HCT116 (cell line): ENCODE data around the gene ZSWIM6. TPM values are rescaled to one million over a fixed set of nuclear protein-coding genes. Genes with fewer than 3 reads are reported as not detected.

Experiments
- ATAC-seq: fragments of 200-7000 bp; cut with Tn5 transposase; 2 replicates; pipeline ENCODE4 v1.9.1; 2020; ENCODE audit warnings: mild to moderate bottlenecking, moderate library complexity
- BruUV-seq: library from RNA; stranded (reverse); fragments of 400-500 nt; replicated peaks from 2 replicates; lab custom pipeline; 2021; lab: Mats Ljungman, UMichigan
- CTCF ChIA-PET: fragments of 300-600 bp; sonication (Branson Sonifier 250); formaldehyde crosslinking; loops from one replicate; lab custom pipeline; 2021; ENCODE audit warnings: antibody characterized with exemption; lab: Charles Lee
- POLR2A ChIA-PET: fragments of 300-600, 350-600 bp; sonication (Branson Sonifier 250); formaldehyde crosslinking; loops from one replicate; lab custom pipeline; 2021; ENCODE audit warnings: antibody characterized with exemption; lab: Charles Lee
- RAD21 ChIA-PET, 2 experiments: fragments of 300-600 bp; sonication (Branson Sonifier 250); formaldehyde crosslinking; loops; one replicate each; lab custom pipeline; 2023; ENCODE audit warnings: low total read pairs in 2 of 2; ENCODE audit not compliant: uncharacterized antibody in 2 of 2, unreplicated experiment in 2 of 2, low non-redundant PET in 1 of 2; lab: Charles Lee
- DNase-seq: peaks from one replicate; pipeline ENCODE4 v3.0.0-alpha.2; 2010; ENCODE audit warnings: low read depth, low spot score
- H2AFZ ChIP-seq: fragments of 200-600 bp; shearing (Covaris generic), sonication (generic); 2 replicates; pipeline ENCODE4 v1.6.1; 2017; ENCODE audit warnings: low read depth, mixed run types, mixed read lengths, antibody characterized with exemption, low read length; ENCODE audit not compliant: poor library complexity, severe bottlenecking
- H3K27ac ChIP-seq: 2 replicates; pipeline ENCODE4 v1.5.1; 2012; ENCODE audit warnings: low read depth, low read length
- H3K27me3 ChIP-seq: fragments of 200-600 bp; sonication (generic); 2 replicates; pipeline ENCODE4 v1.6.1; 2016; ENCODE audit warnings: mixed run types, low read length, mixed read lengths; ENCODE audit not compliant: insufficient read depth
- H3K36me3 ChIP-seq, 2 experiments: fragments of 200-500 bp in 1 of 2; fragments of 200-600 bp in 1 of 2; sonication (Bioruptor generic) in 1 of 2; sonication (generic) in 1 of 2; 2 replicates each; pipeline versions ENCODE4 v1.5.1 to v1.6.1; 2014 to 2016; ENCODE audit warnings: low read length in 2 of 2, inconsistent platforms in 1 of 2, mixed read lengths in 1 of 2, mixed run types in 1 of 2; ENCODE audit not compliant: insufficient read depth in 2 of 2, control insufficient read depth in 1 of 2
- H3K4me1 ChIP-seq, 2 experiments: fragments of 200-600 bp in 1 of 2; sonication (generic) in 1 of 2; 2 replicates each; pipeline versions ENCODE4 v1.5.1 to v1.6.1; 2012 to 2017; ENCODE audit warnings: low read length in 2 of 2, inconsistent platforms in 1 of 2, mild to moderate bottlenecking in 1 of 2, mixed read lengths in 1 of 2, mixed run types in 1 of 2, moderate library complexity in 1 of 2; ENCODE audit not compliant: insufficient read depth in 2 of 2, control insufficient read depth in 1 of 2
- H3K4me2 ChIP-seq: fragments of 200-600 bp; sonication (generic); 2 replicates; pipeline ENCODE4 v1.6.1; 2017; ENCODE audit warnings: mixed run types, low read length, mixed read lengths
- H3K4me3 ChIP-seq, 2 experiments: fragments of 200-600 bp in 1 of 2; sonication (generic) in 1 of 2; replicated peaks in 1 of 2; 2 replicates each; pipeline ENCODE4 v1.5.1; 2011 to 2016; ENCODE audit warnings: low read length in 2 of 2, control low read depth in 1 of 2, low read depth in 1 of 2, mild to moderate bottlenecking in 1 of 2, mixed read lengths in 1 of 2, mixed run types in 1 of 2
- H3K79me2 ChIP-seq: fragments of 200-600 bp; sonication (generic); 2 replicates; pipeline ENCODE4 v1.6.1; 2017; ENCODE audit warnings: mild to moderate bottlenecking, mixed run types, low read length, moderate library complexity, mixed read lengths; ENCODE audit not compliant: insufficient read depth
- H3K9ac ChIP-seq: fragments of 200-600 bp; sonication (generic); 2 replicates; pipeline ENCODE4 v1.6.1; 2016; ENCODE audit warnings: low read length, mixed read lengths
- H3K9me2 ChIP-seq: fragments of 200-600 bp; sonication (generic), shearing (Covaris generic); 2 replicates; pipeline ENCODE4 v1.6.1; 2017; ENCODE audit warnings: mixed run types, mild to moderate bottlenecking, moderate library complexity; ENCODE audit not compliant: insufficient read depth
- H3K9me3 ChIP-seq, 2 experiments: fragments of 200-500 bp in 1 of 2; fragments of 200-600 bp in 1 of 2; sonication (Bioruptor generic) in 1 of 2; sonication (generic) in 1 of 2; 2 replicates each; pipeline ENCODE4 v1.6.1; 2014 to 2017; ENCODE audit warnings: low read length in 2 of 2, mixed read lengths in 2 of 2, inconsistent platforms in 1 of 2, low read depth in 1 of 2, mild to moderate bottlenecking in 1 of 2, mixed run types in 1 of 2, moderate library complexity in 1 of 2; ENCODE audit not compliant: control insufficient read depth in 1 of 2, insufficient read depth in 1 of 2
- H4K20me1 ChIP-seq: fragments of 200-600 bp; sonication (generic), shearing (Covaris generic); 2 replicates; pipeline ENCODE4 v1.6.1; 2017; ENCODE audit warnings: mixed run types, mild to moderate bottlenecking, moderate library complexity; ENCODE audit not compliant: insufficient read depth
- ATF3 ChIP-seq: IDR thresholded peaks from 2 replicates; pipeline ENCODE4 v1.6.1; 2012
- CBX3 ChIP-seq: IDR thresholded peaks from 2 replicates; pipeline ENCODE4 v1.6.1; 2012; ENCODE audit warnings: low read depth
- CEBPB ChIP-seq: IDR thresholded peaks from 2 replicates; pipeline ENCODE4 v1.6.1; 2012; ENCODE audit warnings: low read depth
- EGR1 ChIP-seq: IDR thresholded peaks from 2 replicates; pipeline ENCODE4 v1.6.1; 2012; ENCODE audit warnings: low read depth
- EZH2 ChIP-seq: fragments of 200-600 bp; sonication (generic); IDR thresholded peaks from 2 replicates; pipeline ENCODE4 v1.6.1; 2017; ENCODE audit warnings: antibody characterized with exemption, mixed run types
- MAX ChIP-seq: IDR thresholded peaks from 2 replicates; pipeline ENCODE4 v1.6.1; 2012
- RAD21 ChIP-seq: IDR thresholded peaks from 2 replicates; pipeline ENCODE4 v1.6.1; 2012; ENCODE audit warnings: low read depth, mild to moderate bottlenecking
- REST ChIP-seq: IDR thresholded peaks from 2 replicates; pipeline ENCODE4 v1.6.1; 2012; ENCODE audit warnings: low read depth
- SIN3A ChIP-seq: IDR thresholded peaks from 2 replicates; pipeline ENCODE4 v1.6.1; 2012; ENCODE audit warnings: low read depth
- YY1 ChIP-seq: IDR thresholded peaks from 2 replicates; pipeline ENCODE4 v1.6.1; 2011; ENCODE audit warnings: low read length, low read depth, moderate library complexity, mild to moderate bottlenecking; ENCODE audit not compliant: insufficient replicate concordance; ENCODE audit errors: extremely low read depth
- ZBTB33 ChIP-seq: IDR thresholded peaks from 2 replicates; pipeline ENCODE4 v1.6.1; 2011; ENCODE audit warnings: mild to moderate bottlenecking, low read length, moderate library complexity; ENCODE audit not compliant: insufficient replicate concordance; ENCODE audit errors: extremely low read depth
- ZNF274 ChIP-seq: fragments of 200-500 bp; sonication (Bioruptor generic); IDR thresholded peaks from 2 replicates; pipeline ENCODE4 v1.6.1; 2014; ENCODE audit warnings: mild to moderate bottlenecking, low read depth, low read length, inconsistent platforms
- intact Hi-C: fragments of 100-400 bp; cut with micrococcal nuclease; formaldehyde crosslinking; loops from 2 replicates; pipeline ENCODE4 v1.10.0; 2022
- total RNA-seq: library from RNA; stranded (reverse); gene quantifications from one replicate; pipeline ENCODE4 v1.2.1, GENCODE V29; 2021; ENCODE audit not compliant: unreplicated experiment

Gene ZSWIM6
- total RNA-seq, 1 experiment from 2014 or later, result 7.4 TPM

- DNase-seq (no peak), ATAC-seq (no peak)
- Histone ChIP-seq H3K4me3 (no peak overlapping the region), H3K79me2 (no peaks in the 10 kb centered on the region), H3K9me2 (no peaks in the 10 kb centered on the region), H3K27ac (no peak overlapping the region), H3K9me3 (no peaks in the 10 kb centered on the region), H4K20me1 (no peaks in the 10 kb centered on the region), H3K9ac (no peak overlapping the region), H3K27me3 (no peaks in the 10 kb centered on the region), H3K4me2 (no peak overlapping the region), H2AFZ (no peak overlapping the region), H3K36me3 (no peaks in the 10 kb centered on the region), H3K4me1 (no peaks in the 10 kb centered on the region)
- ChIA-PET POLR2A (no interaction called here), CTCF (no interaction called here), RAD21 (no interaction called here)
- intact Hi-C loops, result no loop called here
- no peak for TF ChIP-seq ZNF274
- TF ChIP-seq ATF3, result no peak
- no peak for TF ChIP-seq SIN3A
- TF ChIP-seq ZBTB33, result no peak
- TF ChIP-seq RAD21, result no peak
- TF ChIP-seq EGR1, result no peak
- no peak for TF ChIP-seq MAX
- no peak for TF ChIP-seq REST
- no peak for TF ChIP-seq CEBPB
- no peak for TF ChIP-seq CBX3
- no peak for TF ChIP-seq YY1
- TF ChIP-seq EZH2, result no peak
- no TSS peak for BruUV-seq
These were observed 45.5 kb upstream of the ZSWIM6 start for GRCh38 chr5:61286446-61287132.
